Astrocyte of the cerebellum (primary cell): ENCODE measurements around the gene ATXN10.
"Not testable (repeated sequence)": the region's sequence is repeated elsewhere in the genome, so short reads cannot be mapped to it uniquely, and the experiment has no call there.

Experiments
- DNase-seq: peaks from one replicate; pipeline ENCODE4 v3.0.0-alpha.2; 2011; ENCODE audit warnings: low read depth
- H3K4me3 ChIP-seq: 2 replicates; pipeline ENCODE4 v1.5.1; 2011; ENCODE audit warnings: mild to moderate bottlenecking, low read depth, low read length, moderate library complexity
- CTCF ChIP-seq: IDR thresholded peaks from 2 replicates; pipeline ENCODE4 v1.5.1; 2012; ENCODE audit warnings: low read length, low read depth, moderate library complexity, mild to moderate bottlenecking; ENCODE audit errors: missing control alignments
- in situ Hi-C: cut with HindIII; loops from 2 replicates; pipeline ENCODE4 v1.10.0; 2017; ENCODE audit warnings: low sequenced_read_pairs

Gene ATXN10

GRCh38 chr22:45793161-45793560 lies 121.5 kb downstream of the ATXN10 start:
- in situ Hi-C loops, result no loop called here
- no peak for DNase-seq
- TF ChIP-seq CTCF, result no peak

GRCh38 chr22:45793892-45794291 lies 122.3 kb downstream of the ATXN10 start:
- no peak overlapping the region for H3K4me3 ChIP-seq
- in situ Hi-C loops, result no loop called here
- no peak for TF ChIP-seq CTCF
- no peak for DNase-seq

More at GRCh38 chr22:45793161-45793560, 121.5 kb downstream of the ATXN10 start:
- H3K4me3 ChIP-seq, result no peak overlapping the region

GRCh38 chr22:45796009-45796408 lies 124.4 kb downstream of the ATXN10 start:
- DNase-seq, H3K4me3 ChIP-seq, in situ Hi-C loops: not testable (repeated sequence)

GRCh38 chr22:45799291-45799690 lies 127.7 kb downstream of the ATXN10 start:
- no peak overlapping the region for H3K4me3 ChIP-seq
- DNase-seq, result no peak
- in situ Hi-C loops, result no loop called here
- no peak for TF ChIP-seq CTCF

GRCh38 chr22:45802054-45802453 lies 130.4 kb downstream of the ATXN10 start:
- in situ Hi-C loops, result no loop called here
- TF ChIP-seq CTCF, result no peak
- no peak overlapping the region for H3K4me3 ChIP-seq
- no peak for DNase-seq

GRCh38 chr22:45804319-45804985 lies 132.8 kb downstream of the ATXN10 start:
- no peak overlapping the region for H3K4me3 ChIP-seq
- in situ Hi-C loops, result no loop called here
- no peak for DNase-seq
- TF ChIP-seq CTCF, result no peak

- in situ Hi-C loops, result no loop called here
- DNase-seq, result peak; percentile 96
- no peak overlapping the region for H3K4me3 ChIP-seq
- no peak for TF ChIP-seq CTCF
Observed at GRCh38 chr22:45804986-45805325, 133.3 kb downstream of the ATXN10 start.
